HUES48 (cell line): Measurements from ENCODE around the gene ENO2.

Experiments
- H3K27ac ChIP-seq: one replicate; pipeline ENCODE4 v1.7.0; 2013; ENCODE audit warnings: low read depth, low read length, inconsistent platforms
- H3K27me3 ChIP-seq: 2 replicates; pipeline ENCODE4 v1.6.1; 2013; ENCODE audit warnings: mild to moderate bottlenecking, low read length; ENCODE audit not compliant: control insufficient read depth, insufficient read depth
- H3K36me3 ChIP-seq: 2 replicates; pipeline ENCODE4 v1.6.1; 2013; ENCODE audit warnings: low read length; ENCODE audit not compliant: control insufficient read depth, insufficient read depth
- H3K4me1 ChIP-seq: 2 replicates; pipeline ENCODE4 v1.6.1; 2013; ENCODE audit warnings: mild to moderate bottlenecking, low read length; ENCODE audit not compliant: control insufficient read depth, insufficient read depth
- H3K4me3 ChIP-seq: 2 replicates; pipeline ENCODE4 v1.5.1; 2013; ENCODE audit warnings: mild to moderate bottlenecking, low read depth, low read length
- H3K9ac ChIP-seq: 2 replicates; pipeline ENCODE4 v1.6.1; 2013; ENCODE audit warnings: mild to moderate bottlenecking, low read depth, low read length, moderate library complexity
- H3K9me3 ChIP-seq: 2 replicates; pipeline ENCODE4 v1.6.1; 2013; ENCODE audit warnings: low read length; ENCODE audit not compliant: control insufficient read depth, insufficient read depth

ENO2 gene

GRCh38 chr12:6917491-6918231 lies 3.3 kb downstream of the ENO2 start:
- Histone ChIP-seq H3K27me3 (peaks cover 3% of the 10 kb centered on the region; the same call in 1 of the 2 replicates), H3K27ac (no peak overlapping the region), H3K4me3 (no peak overlapping the region), H3K36me3 (peaks cover 59% of the 10 kb centered on the region), H3K4me1 (peaks cover 12% of the 10 kb centered on the region), H3K9me3 (no peaks in the 10 kb centered on the region), H3K9ac (no peak overlapping the region)

GRCh38 chr12:6919588-6919987 lies 5.2 kb downstream of the ENO2 start:
- H3K4me1 ChIP-seq: peaks cover 10% of the 10 kb centered on the region
- H3K9ac ChIP-seq: no peak overlapping the region
- H3K36me3 ChIP-seq: peaks cover 70% of the 10 kb centered on the region
- H3K4me3 ChIP-seq: no peak overlapping the region
- H3K9me3 ChIP-seq: no peaks in the 10 kb centered on the region
- H3K27ac ChIP-seq: no peak overlapping the region
- H3K27me3 ChIP-seq: no peaks in the 10 kb centered on the region

- peaks cover 61% of the 10 kb centered on the region for H3K36me3 ChIP-seq
- H3K4me1 ChIP-seq: peaks cover 22% of the 10 kb centered on the region
- H3K27me3 ChIP-seq: no peaks in the 10 kb centered on the region
- no peak overlapping the region for H3K27ac ChIP-seq
- no peaks in the 10 kb centered on the region for H3K9me3 ChIP-seq
- no peak overlapping the region for H3K4me3 ChIP-seq
- H3K9ac ChIP-seq: no peak overlapping the region
Observed at GRCh38 chr12:6921539-6921938, 7.2 kb downstream of the ENO2 start.

- Histone ChIP-seq H3K36me3 (peaks cover 54% of the 10 kb centered on the region), H3K9me3 (no peaks in the 10 kb centered on the region), H3K9ac (no peak overlapping the region), H3K4me1 (peaks cover 25% of the 10 kb centered on the region), H3K4me3 (no peak overlapping the region), H3K27ac (no peak overlapping the region), H3K27me3 (no peaks in the 10 kb centered on the region)
Observed at GRCh38 chr12:6921996-6922946, 7.9 kb downstream of the ENO2 start.

GRCh38 chr12:6923003-6923732 lies 8.8 kb downstream of the ENO2 start:
- H3K36me3 ChIP-seq: peaks cover 46% of the 10 kb centered on the region
- no peak overlapping the region for H3K4me3 ChIP-seq
- no peak overlapping the region for H3K9ac ChIP-seq
- peaks cover 25% of the 10 kb centered on the region for H3K4me1 ChIP-seq
- no peaks in the 10 kb centered on the region for H3K9me3 ChIP-seq
- H3K27ac ChIP-seq: no peak overlapping the region
- no peaks in the 10 kb centered on the region for H3K27me3 ChIP-seq

- Histone ChIP-seq H3K4me1 (peaks cover 25% of the 10 kb centered on the region), H3K9ac (no peak overlapping the region), H3K4me3 (no peak overlapping the region), H3K36me3 (peaks cover 45% of the 10 kb centered on the region), H3K9me3 (no peaks in the 10 kb centered on the region), H3K27ac (no peak overlapping the region), H3K27me3 (no peaks in the 10 kb centered on the region)
Observed at GRCh38 chr12:6923851-6924250, 9.5 kb downstream of the ENO2 start.

GRCh38 chr12:6925239-6925539 lies 10.8 kb downstream of the ENO2 start:
- Histone ChIP-seq H3K4me3 (peak overlapping the region; percentile 71; the same call in 1 of the 2 replicates), H3K27me3 (no peaks in the 10 kb centered on the region), H3K4me1 (peaks cover 30% of the 10 kb centered on the region), H3K9ac (peak overlapping the region; percentile 11), H3K9me3 (no peaks in the 10 kb centered on the region), H3K36me3 (peaks cover 35% of the 10 kb centered on the region), H3K27ac (peak overlapping the region; percentile 92)

- Histone ChIP-seq H3K4me1 (peaks cover 30% of the 10 kb centered on the region), H3K4me3 (peak overlapping the region; percentile 71), H3K27me3 (no peaks in the 10 kb centered on the region), H3K27ac (peak overlapping the region; percentile 92), H3K36me3 (peaks cover 33% of the 10 kb centered on the region), H3K9ac (peak overlapping the region; percentile 20), H3K9me3 (no peaks in the 10 kb centered on the region)
Observed at GRCh38 chr12:6925540-6926279, 11.3 kb downstream of the ENO2 start.

GRCh38 chr12:6927379-6928021 lies 13.1 kb downstream of the ENO2 start, which contains the start of gene ATN1:
ATN1 (plus strand) TSS chr12:6927959; CDS start chr12:6934002, 6,043 bp downstream.
- H3K27ac ChIP-seq: peak within 1 kb of the TSS; percentile 92
- peak within 1 kb of the TSS; percentile 49; the same call in 1 of the 2 replicates for H3K9ac ChIP-seq
- peaks cover 30% of the 10 kb centered on the region for H3K4me1 ChIP-seq
- no peaks in the 10 kb centered on the region for H3K27me3 ChIP-seq
- H3K4me3 ChIP-seq: peak within 1 kb of the TSS; percentile 71
- H3K36me3 ChIP-seq: peaks cover 19% of the 10 kb centered on the region
- H3K9me3 ChIP-seq: no peaks in the 10 kb centered on the region
